CD4-positive, CD25-positive, alpha-beta regulatory T cell (primary cell): ENCODE measurements around the gene GYPA. TPM values are rescaled to one million over a fixed set of nuclear protein-coding genes. Genes with fewer than 3 reads are reported as not detected.
"Not testable (repeated sequence)": the region's sequence is repeated elsewhere in the genome, so short reads cannot be mapped to it uniquely, and the experiment has no call there.

Experiments used
- ATAC-seq, 2 donors: fragments of 150-1000 bp; cut with Tn5 transposase; one replicate each; pipeline ENCODE4 v1.10.0; 2021; ENCODE audit warnings: low read depth in 2 of 2, moderate number of reproducible peaks in 2 of 2, moderate library complexity in 1 of 2
- DNase-seq, 3 donors: peaks; one replicate each; pipeline versions ENCODE4 v3.0.0 to v3.0.0-alpha.2; 2012 to 2022; ENCODE audit warnings: mixed read lengths in 1 of 3
- H3K27ac ChIP-seq: one replicate; pipeline ENCODE4 v1.7.0; 2013; ENCODE audit warnings: mild to moderate bottlenecking, low read length; ENCODE audit not compliant: insufficient read depth, poor library complexity, severe bottlenecking
- H3K27me3 ChIP-seq: one replicate; pipeline ENCODE4 v1.7.0; 2013; ENCODE audit warnings: low read length; ENCODE audit not compliant: control insufficient read depth, insufficient read depth
- H3K36me3 ChIP-seq: one replicate; pipeline ENCODE4 v1.7.0; 2013; ENCODE audit warnings: mild to moderate bottlenecking, low read length, moderate library complexity; ENCODE audit not compliant: control insufficient read depth, insufficient read depth
- H3K4me1 ChIP-seq: 2 replicates; pipeline ENCODE4 v1.7.0; 2013; ENCODE audit warnings: mild to moderate bottlenecking, low read length; ENCODE audit not compliant: insufficient read depth, control insufficient read depth, poor library complexity, severe bottlenecking
- H3K4me3 ChIP-seq: one replicate; pipeline ENCODE4 v1.7.0; 2013; ENCODE audit warnings: low read depth, mild to moderate bottlenecking, low read length, moderate library complexity
- H3K9me3 ChIP-seq, 2 experiments: 1 replicate in 1 of 2; 2 replicates in 1 of 2; pipeline ENCODE4 v1.7.0; 2013; ENCODE audit warnings: low read length in 2 of 2, mild to moderate bottlenecking in 1 of 2, moderate library complexity in 1 of 2; ENCODE audit not compliant: control insufficient read depth in 2 of 2
- H3K27ac Mint-ChIP-seq, 3 donors: one replicate each; pipeline ENCODE4 v1.8.0; 2020 to 2022; ENCODE audit warnings: mild to moderate bottlenecking in 3 of 3, mixed read lengths in 3 of 3, moderate library complexity in 2 of 3
- H3K27me3 Mint-ChIP-seq: one replicate; pipeline ENCODE4 v1.8.0; 2022; ENCODE audit warnings: mild to moderate bottlenecking, mixed read lengths
- H3K36me3 Mint-ChIP-seq: one replicate; pipeline ENCODE4 v1.8.0; 2020; ENCODE audit warnings: mixed read lengths
- H3K4me1 Mint-ChIP-seq, 4 donors: one replicate each; pipeline ENCODE4 v1.8.0; 2020 to 2022; ENCODE audit warnings: mixed read lengths in 4 of 4, mild to moderate bottlenecking in 1 of 4
- H3K4me3 Mint-ChIP-seq, 4 donors: one replicate each; pipeline ENCODE4 v1.8.0; 2020 to 2022; ENCODE audit warnings: mild to moderate bottlenecking in 4 of 4, mixed read lengths in 4 of 4, moderate library complexity in 3 of 4
- H3K9me3 Mint-ChIP-seq, 7 donors: one replicate each; pipeline ENCODE4 v1.8.0; 2020 to 2022; ENCODE audit warnings: mixed read lengths in 7 of 7, mild to moderate bottlenecking in 3 of 7, moderate library complexity in 2 of 7
- polyA plus RNA-seq, 4 donors: library from polyadenylated mRNA; unstranded; fragments of 300-500 nt; fragmentation: Illumina TruSeq; gene quantifications; one replicate each; pipeline ENCODE4 v1.2.3, GENCODE V29; 2021
- total RNA-seq: library from RNA; stranded (reverse); gene quantifications from one replicate; pipeline ENCODE4 v1.2.3, GENCODE V29; 2022

Gene GYPA
- total and polyA plus RNA-seq, 5 donors from 2014 or later: not detected

- H3K9me3 Mint-ChIP-seq: no peaks in the 10 kb centered on the region
- DNase-seq (no peak), ATAC-seq (no peak)
- no peaks in the 10 kb centered on the region for H3K36me3 Mint-ChIP-seq
- Histone ChIP-seq H3K27me3 (no peaks in the 10 kb centered on the region), H3K9me3 (no peaks in the 10 kb centered on the region), H3K36me3 (no peaks in the 10 kb centered on the region), H3K4me3 (no peak overlapping the region), H3K27ac (no peak overlapping the region), H3K4me1 (no peaks in the 10 kb centered on the region)
- no peak overlapping the region for H3K4me3 Mint-ChIP-seq
- H3K27ac Mint-ChIP-seq: no peak overlapping the region
- no peaks in the 10 kb centered on the region for H3K27me3 Mint-ChIP-seq
- peaks cover 0 to 11% (median 7%) of the 10 kb centered on the region in 4 donors for H3K4me1 Mint-ChIP-seq
Measured at GRCh38 chr4:144176476-144176875, 36.0 kb upstream of the GYPA start.

- Histone ChIP-seq H3K27ac (no peak overlapping the region), H3K27me3 (peaks cover 4% of the 10 kb centered on the region), H3K36me3 (no peaks in the 10 kb centered on the region), H3K9me3 (no peaks in the 10 kb centered on the region), H3K4me3 (no peak overlapping the region), H3K4me1 (no peaks in the 10 kb centered on the region)
- DNase-seq (peak in 2 of 3 donors; percentile 57 to 87), ATAC-seq (peak; percentile 81 to 82)
- H3K9me3 Mint-ChIP-seq: peaks cover 0 to 1% (median 0%) of the 10 kb centered on the region in 7 donors
- H3K36me3 Mint-ChIP-seq: no peaks in the 10 kb centered on the region
- H3K27ac Mint-ChIP-seq: peak overlapping the region in 2 of 3 donors; percentile 4 to 92
- no peak overlapping the region for H3K4me3 Mint-ChIP-seq
- H3K27me3 Mint-ChIP-seq: no peaks in the 10 kb centered on the region
- H3K4me1 Mint-ChIP-seq: peaks cover 0 to 11% (median 7%) of the 10 kb centered on the region in 4 donors
Measured at GRCh38 chr4:144174401-144175067, 34.0 kb upstream of the GYPA start.

- Histone ChIP-seq H3K27me3 (peaks cover 10% of the 10 kb centered on the region), H3K4me1 (no peaks in the 10 kb centered on the region), H3K36me3 (no peaks in the 10 kb centered on the region), H3K27ac (no peak overlapping the region), H3K9me3 (no peaks in the 10 kb centered on the region), H3K4me3 (no peak overlapping the region)
- no peaks in the 10 kb centered on the region for H3K36me3 Mint-ChIP-seq
- no peak for DNase-seq
- H3K27ac Mint-ChIP-seq: no peak overlapping the region
- H3K27me3 Mint-ChIP-seq: peaks cover 6% of the 10 kb centered on the region
- no peak overlapping the region for H3K4me3 Mint-ChIP-seq
- peaks cover 0 to 8% (median 7%) of the 10 kb centered on the region in 4 donors for H3K4me1 Mint-ChIP-seq
- peaks cover 0 to 1% (median 0%) of the 10 kb centered on the region in 7 donors for H3K9me3 Mint-ChIP-seq
- no peak for ATAC-seq
Measured at GRCh38 chr4:144171697-144172096, 31.2 kb upstream of the GYPA start.

GRCh38 chr4:144169211-144169610, 28.7 kb upstream of the GYPA start:
- Mint-ChIP-seq H3K9me3 (peaks cover 0 to 3% (median 0%) of the 10 kb centered on the region in 7 donors), H3K27me3 (peaks cover 6% of the 10 kb centered on the region), H3K4me1 (peaks cover 0 to 3% (median under 1%) of the 10 kb centered on the region in 4 donors), H3K4me3 (no peak overlapping the region), H3K27ac (no peak overlapping the region), H3K36me3 (no peaks in the 10 kb centered on the region)
- Histone ChIP-seq H3K27ac (no peak overlapping the region), H3K9me3 (no peaks in the 10 kb centered on the region), H3K4me1 (no peaks in the 10 kb centered on the region), H3K36me3 (no peaks in the 10 kb centered on the region), H3K4me3 (no peak overlapping the region), H3K27me3 (peaks cover 10% of the 10 kb centered on the region)
- no peak for ATAC-seq
- no peak for DNase-seq

GRCh38 chr4:144154044-144154443, 13.5 kb upstream of the GYPA start:
- no peak for ATAC-seq
- H3K4me1 Mint-ChIP-seq: no peaks in the 10 kb centered on the region
- no peaks in the 10 kb centered on the region for H3K9me3 ChIP-seq

GRCh38 chr4:144142690-144143326, 2.3 kb upstream of the GYPA start:
- ATAC-seq, H3K9me3 Mint-ChIP-seq, H3K4me3 Mint-ChIP-seq, H3K27me3 Mint-ChIP-seq, H3K4me1 Mint-ChIP-seq, H3K4me1 ChIP-seq, H3K9me3 ChIP-seq, H3K27ac Mint-ChIP-seq, H3K27ac ChIP-seq, H3K36me3 Mint-ChIP-seq, H3K27me3 ChIP-seq, H3K36me3 ChIP-seq, H3K4me3 ChIP-seq: not testable (repeated sequence)
- DNase-seq: peak in 2 of 3 donors; percentile 30 to 34

More at GRCh38 chr4:144154044-144154443, 13.5 kb upstream of the GYPA start:
- Histone ChIP-seq H3K27me3 (no peaks in the 10 kb centered on the region), H3K36me3 (no peaks in the 10 kb centered on the region), H3K27ac (no peak overlapping the region), H3K4me1 (no peaks in the 10 kb centered on the region), H3K4me3 (no peak overlapping the region)
- DNase-seq: no peak
- Mint-ChIP-seq H3K36me3 (no peaks in the 10 kb centered on the region), H3K4me3 (no peak overlapping the region), H3K27ac (no peak overlapping the region), H3K9me3 (peaks cover 0 to 5% (median 3%) of the 10 kb centered on the region in 7 donors), H3K27me3 (no peaks in the 10 kb centered on the region)

GRCh38 chr4:144141493-144141892, 975 bp upstream of the GYPA start:
- H3K36me3 ChIP-seq: no peaks in the 10 kb centered on the region
- H3K36me3 Mint-ChIP-seq: no peaks in the 10 kb centered on the region
- H3K9me3 ChIP-seq: no peaks in the 10 kb centered on the region
- no peak overlapping the region for H3K4me3 ChIP-seq
- H3K9me3 Mint-ChIP-seq: peaks cover 0 to 1% (median 0%) of the 10 kb centered on the region in 7 donors
- DNase-seq (no peak), ATAC-seq (no peak)
- no peaks in the 10 kb centered on the region for H3K27me3 ChIP-seq
- H3K4me1 Mint-ChIP-seq: peaks cover 0 to 2% (median 0%) of the 10 kb centered on the region in 4 donors
- H3K4me1 ChIP-seq: no peaks in the 10 kb centered on the region
- H3K27ac ChIP-seq: no peak overlapping the region
- peak overlapping the region in 1 of 3 donors; percentile 44 for H3K27ac Mint-ChIP-seq
- H3K4me3 Mint-ChIP-seq: no peak overlapping the region
- H3K27me3 Mint-ChIP-seq: no peaks in the 10 kb centered on the region

- H3K4me1 ChIP-seq, H3K27ac ChIP-seq, H3K4me1 Mint-ChIP-seq, H3K4me3 ChIP-seq, H3K27me3 ChIP-seq, ATAC-seq, H3K36me3 ChIP-seq, H3K27ac Mint-ChIP-seq, H3K27me3 Mint-ChIP-seq, H3K4me3 Mint-ChIP-seq, H3K9me3 Mint-ChIP-seq, H3K36me3 Mint-ChIP-seq, DNase-seq, H3K9me3 ChIP-seq: not testable (repeated sequence)
Measured at GRCh38 chr4:144139991-144140390, 527 bp downstream of the GYPA start.
